Liver (tissue), 9 donors: ENCODE results near the gene DUS1L. TPM values are rescaled to one million over a fixed set of nuclear protein-coding genes. Genes with fewer than 3 reads are reported as not detected.

Experiments used
- DNase-seq: peaks from one replicate; pipeline ENCODE4 v3.0.0-alpha.2; 2017; ENCODE audit warnings: low spot score
- H3K27ac ChIP-seq, 2 donors: one replicate each; pipeline ENCODE4 v1.7.0; 2013; ENCODE audit warnings: inconsistent platforms in 2 of 2, low read length in 2 of 2, control low read depth in 1 of 2, low read depth in 1 of 2, mild to moderate bottlenecking in 1 of 2
- H3K27me3 ChIP-seq, 4 donors: one replicate each; pipeline versions ENCODE4 v1.6.1 to v1.7.0; 2013; ENCODE audit warnings: low read length in 3 of 4, inconsistent platforms in 1 of 4, mild to moderate bottlenecking in 1 of 4, moderate library complexity in 1 of 4; ENCODE audit not compliant: control insufficient read depth in 4 of 4, insufficient read depth in 4 of 4
- H3K36me3 ChIP-seq, 4 donors: one replicate each; pipeline versions ENCODE4 v1.6.1 to v1.7.0; 2013; ENCODE audit warnings: low read length in 3 of 4, mild to moderate bottlenecking in 3 of 4, low read depth in 1 of 4, moderate library complexity in 1 of 4; ENCODE audit not compliant: control insufficient read depth in 4 of 4, insufficient read depth in 3 of 4
- H3K4me1 ChIP-seq, 4 donors: one replicate each; pipeline versions ENCODE4 v1.6.1 to v1.7.0; 2013; ENCODE audit warnings: low read length in 3 of 4, mild to moderate bottlenecking in 3 of 4, moderate library complexity in 1 of 4; ENCODE audit not compliant: control insufficient read depth in 4 of 4, insufficient read depth in 4 of 4
- H3K4me3 ChIP-seq, 3 donors: one replicate each; pipeline versions ENCODE4 v1.6.1 to v1.7.0; 2013; ENCODE audit warnings: low read length in 3 of 3, control low read depth in 1 of 3, low read depth in 1 of 3, mild to moderate bottlenecking in 1 of 3
- H3K9ac ChIP-seq, 2 donors: one replicate each; pipeline ENCODE4 v1.7.0; 2013; ENCODE audit warnings: low read length in 2 of 2, mild to moderate bottlenecking in 2 of 2, moderate library complexity in 2 of 2, control low read depth in 1 of 2, low read depth in 1 of 2
- H3K9me3 ChIP-seq, 4 donors: one replicate each; pipeline versions ENCODE4 v1.6.1 to v1.7.0; 2013; ENCODE audit warnings: low read length in 3 of 4; ENCODE audit not compliant: control insufficient read depth in 4 of 4
- EGR1 ChIP-seq, 2 donors: IDR thresholded peaks; 2 replicates each; pipeline ENCODE4 v1.6.1; 2016 to 2018; ENCODE audit warnings: antibody characterized with exemption in 2 of 2, low read depth in 2 of 2
- FOXA1 ChIP-seq: IDR thresholded peaks from 2 replicates; pipeline ENCODE4 v1.6.1; 2016; ENCODE audit warnings: antibody characterized with exemption
- GABPA ChIP-seq, 2 donors: IDR thresholded peaks in 1 of 2; conservative IDR thresholded peaks in 1 of 2; 2 replicates each; pipeline ENCODE4 v1.6.1; 2016; ENCODE audit warnings: antibody characterized with exemption in 2 of 2, mild to moderate bottlenecking in 1 of 2, moderate library complexity in 1 of 2
- HNF4A ChIP-seq, 2 donors: conservative IDR thresholded peaks; 2 replicates each; pipeline ENCODE4 v1.6.1; 2016; ENCODE audit warnings: antibody characterized with exemption in 2 of 2, mild to moderate bottlenecking in 2 of 2
- HNF4G ChIP-seq: IDR thresholded peaks from 2 replicates; pipeline ENCODE4 v1.6.1; 2016; ENCODE audit warnings: antibody characterized with exemption
- NR2F2 ChIP-seq: IDR thresholded peaks from 2 replicates; pipeline ENCODE4 v1.6.1; 2016; ENCODE audit warnings: antibody characterized with exemption
- RXRA ChIP-seq, 2 donors: IDR thresholded peaks; 2 replicates each; pipeline ENCODE4 v1.6.1; 2017 to 2018; ENCODE audit warnings: antibody characterized with exemption in 2 of 2, mild to moderate bottlenecking in 1 of 2
- SP1 ChIP-seq: IDR thresholded peaks from 2 replicates; pipeline ENCODE4 v1.6.1; 2018; ENCODE audit warnings: antibody characterized with exemption, mild to moderate bottlenecking
- TAF1 ChIP-seq: conservative IDR thresholded peaks from 2 replicates; pipeline ENCODE4 v1.6.1; 2016; ENCODE audit warnings: antibody characterized with exemption, mild to moderate bottlenecking
- YY1 ChIP-seq: IDR thresholded peaks from 2 replicates; pipeline ENCODE4 v1.6.1; 2016; ENCODE audit warnings: antibody characterized with exemption, mild to moderate bottlenecking
- WGBS: extraction: QIAGEN DNeasy Blood & Tissue Kit; methylation state at CpG from one replicate; pipeline ENCODE4 v1.1.7; 2013; 5-methylcytosine and 5-hydroxymethylcytosine counted together
- polyA plus RNA-seq, 2 donors: library from polyadenylated mRNA; stranded (reverse) in 1 of 2; unstranded in 1 of 2; fragments of 200-250 nt in 1 of 2; fragments of >200 nt in 1 of 2; fragmentation: Nextera tagmentation in 1 of 2; extraction: Ambion mirVana in 1 of 2; gene quantifications; one replicate each; pipeline versions ENCODE4 v1.2.1 to v1.2.3, GENCODE V29; 2013 to 2015
- total RNA-seq, 2 donors: library from RNA; depleted of rRNA; stranded (reverse); fragments of >200 nt; gene quantifications; one replicate each; pipeline ENCODE4 v1.2.3, GENCODE V29; 2014
- TF ChIP-seq, protein P1 (sequence below): IDR thresholded peaks from 2 replicates; pipeline ENCODE4 v1.6.1; 2016; ENCODE audit warnings: antibody characterized with exemption
- TF ChIP-seq, protein P2 (sequence below): fragments of 150-350 bp; IDR thresholded peaks from 2 replicates; pipeline ENCODE4 v1.5.1; 2017; ENCODE audit warnings: improper control_type of control experiment, low read depth, low read length; ENCODE audit not compliant: missing input control
- TF ChIP-seq, protein P3 (sequence below): IDR thresholded peaks from 2 replicates; pipeline ENCODE4 v1.6.1; 2016; ENCODE audit warnings: antibody characterized with exemption
- TF ChIP-seq, protein P4 (sequence below): IDR thresholded peaks from 2 replicates; pipeline ENCODE4 v1.6.1; 2016; ENCODE audit warnings: antibody characterized with exemption
- donor health status: healthy.
- donor health status: healthy.
- donor health status: healthy.
- donor health status: healthy.
- donor health status: healthy.

Gene DUS1L
- total and polyA plus RNA-seq, 4 donors, result 40.6 to 74.7 (median 53.3) TPM

DNA sequence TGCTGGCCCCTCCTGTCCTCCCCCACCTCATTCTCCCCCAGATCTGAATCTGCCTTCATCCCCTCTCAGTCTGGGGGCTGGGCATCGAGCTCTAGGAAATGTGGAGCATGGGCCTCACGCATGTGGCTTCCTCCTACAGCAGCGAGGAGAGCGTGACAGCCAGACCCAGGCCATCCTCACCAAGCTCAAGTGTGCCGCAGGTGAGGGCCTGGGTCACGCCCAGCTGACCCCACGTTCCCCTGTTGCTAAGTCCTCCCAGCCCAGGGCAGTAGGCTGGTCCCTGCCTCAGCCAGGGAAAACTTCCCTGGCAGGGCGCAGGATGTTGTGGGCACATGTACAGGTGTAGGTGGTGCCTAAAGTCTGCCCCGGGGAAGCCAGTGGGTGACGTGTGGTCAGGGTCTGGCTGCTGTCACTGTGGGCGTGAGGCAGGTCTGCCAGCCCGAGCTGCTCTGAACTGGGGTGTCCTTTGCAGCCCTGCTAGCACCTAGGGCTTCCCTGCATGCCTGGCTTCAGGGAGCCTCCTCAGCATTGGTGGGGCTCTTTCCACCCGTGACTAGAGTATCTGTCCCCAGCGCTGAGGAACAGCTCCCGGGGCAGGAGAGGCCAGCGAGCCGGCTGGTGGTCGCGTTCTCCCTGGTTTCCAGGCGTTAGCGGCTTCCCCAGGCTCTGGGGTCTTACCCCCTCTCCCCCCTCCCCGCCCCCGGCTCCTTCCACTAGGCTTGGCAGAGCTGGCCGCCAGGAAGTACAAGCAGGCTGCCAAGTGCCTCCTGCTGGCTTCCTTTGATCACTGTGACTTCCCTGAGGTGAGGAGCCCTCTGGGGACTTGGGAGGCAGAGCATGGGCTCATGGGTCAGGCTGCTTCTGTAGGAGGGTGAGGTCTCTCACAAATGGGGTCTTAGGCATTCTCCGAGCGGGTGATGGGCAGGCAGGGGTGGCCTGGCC lies 10.3 kb downstream of the DUS1L start:
- Histone ChIP-seq H3K27me3 (no peaks in the 10 kb centered on the region), H3K4me1 (peaks cover 17 to 31% (median 22%) of the 10 kb centered on the region in 4 donors), H3K9me3 (no peaks in the 10 kb centered on the region), H3K27ac (no peak overlapping the region), H3K4me3 (no peak overlapping the region), H3K36me3 (peaks cover 4 to 52% (median 22%) of the 10 kb centered on the region in 4 donors), H3K9ac (no peak overlapping the region)
- DNase-seq, result no peak
- 88% methylated on average over 26 of the region's 26 CpGs for WGBS
- TF ChIP-seq TAF1 (no peak), RXRA (IDR thresholded peaks at IDR 0.05) (no peak), HNF4G (no peak), SP1 (no peak), YY1 (no peak), HNF4A (conservative IDR thresholded peaks at IDR 0.05) (no peak), EGR1 (IDR thresholded peaks at IDR 0.05; ENCODE audit: low read depth in 2 of 2) (no peak), NR2F2 (no peak)
- TF ChIP-seq, protein P1, sequence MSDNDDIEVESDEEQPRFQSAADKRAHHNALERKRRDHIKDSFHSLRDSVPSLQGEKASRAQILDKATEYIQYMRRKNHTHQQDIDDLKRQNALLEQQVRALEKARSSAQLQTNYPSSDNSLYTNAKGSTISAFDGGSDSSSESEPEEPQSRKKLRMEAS, result no peak
- TF ChIP-seq, protein P2, sequence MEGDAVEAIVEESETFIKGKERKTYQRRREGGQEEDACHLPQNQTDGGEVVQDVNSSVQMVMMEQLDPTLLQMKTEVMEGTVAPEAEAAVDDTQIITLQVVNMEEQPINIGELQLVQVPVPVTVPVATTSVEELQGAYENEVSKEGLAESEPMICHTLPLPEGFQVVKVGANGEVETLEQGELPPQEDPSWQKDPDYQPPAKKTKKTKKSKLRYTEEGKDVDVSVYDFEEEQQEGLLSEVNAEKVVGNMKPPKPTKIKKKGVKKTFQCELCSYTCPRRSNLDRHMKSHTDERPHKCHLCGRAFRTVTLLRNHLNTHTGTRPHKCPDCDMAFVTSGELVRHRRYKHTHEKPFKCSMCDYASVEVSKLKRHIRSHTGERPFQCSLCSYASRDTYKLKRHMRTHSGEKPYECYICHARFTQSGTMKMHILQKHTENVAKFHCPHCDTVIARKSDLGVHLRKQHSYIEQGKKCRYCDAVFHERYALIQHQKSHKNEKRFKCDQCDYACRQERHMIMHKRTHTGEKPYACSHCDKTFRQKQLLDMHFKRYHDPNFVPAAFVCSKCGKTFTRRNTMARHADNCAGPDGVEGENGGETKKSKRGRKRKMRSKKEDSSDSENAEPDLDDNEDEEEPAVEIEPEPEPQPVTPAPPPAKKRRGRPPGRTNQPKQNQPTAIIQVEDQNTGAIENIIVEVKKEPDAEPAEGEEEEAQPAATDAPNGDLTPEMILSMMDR, result no peak

DNA sequence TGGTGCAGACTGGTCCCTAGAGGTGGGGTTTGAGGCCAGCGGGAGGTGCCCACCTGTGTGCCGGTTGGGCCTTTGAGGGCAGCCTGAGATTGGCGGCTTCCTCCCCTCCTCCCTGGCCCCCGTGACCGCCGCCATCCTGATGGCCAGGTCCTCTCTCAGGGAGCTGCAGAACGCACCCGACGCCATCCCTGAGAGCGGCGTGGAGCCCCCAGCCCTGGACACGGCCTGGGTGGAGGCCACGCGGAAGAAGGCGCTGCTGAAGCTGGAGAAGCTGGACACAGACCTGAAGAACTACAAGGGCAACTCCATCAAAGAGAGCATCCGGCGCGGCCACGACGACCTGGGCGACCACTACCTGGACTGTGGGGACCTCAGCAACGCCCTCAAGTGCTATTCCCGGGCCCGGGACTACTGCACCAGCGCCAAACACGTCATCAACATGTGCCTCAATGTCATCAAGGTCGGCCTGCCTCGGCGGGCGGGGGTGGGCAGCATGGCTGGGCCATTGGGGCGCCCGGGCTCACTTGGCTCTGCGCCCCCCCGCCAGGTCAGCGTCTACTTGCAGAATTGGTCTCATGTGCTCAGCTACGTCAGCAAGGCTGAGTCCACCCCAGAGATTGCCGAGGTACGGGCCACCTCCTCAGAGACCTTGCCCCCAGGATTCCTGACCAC lies 11.1 kb downstream of the DUS1L start:
- H3K4me3 ChIP-seq, result no peak overlapping the region
- TF ChIP-seq, protein P3, sequence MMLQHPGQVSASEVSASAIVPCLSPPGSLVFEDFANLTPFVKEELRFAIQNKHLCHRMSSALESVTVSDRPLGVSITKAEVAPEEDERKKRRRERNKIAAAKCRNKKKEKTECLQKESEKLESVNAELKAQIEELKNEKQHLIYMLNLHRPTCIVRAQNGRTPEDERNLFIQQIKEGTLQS, result no peak
- TF ChIP-seq YY1 (no peak), HNF4G (no peak), TAF1 (no peak), GABPA (IDR thresholded peaks at IDR 0.05 in 1 of 2, conservative IDR thresholded peaks at IDR 0.05 in 1 of 2) (no peak), EGR1 (IDR thresholded peaks at IDR 0.05; ENCODE audit: low read depth in 2 of 2) (no peak)
- H3K9me3 ChIP-seq, result no peaks in the 10 kb centered on the region
- H3K4me1 ChIP-seq, result peaks cover 17 to 39% (median 30%) of the 10 kb centered on the region in 4 donors
- peaks cover 4 to 45% (median 19%) of the 10 kb centered on the region in 4 donors for H3K36me3 ChIP-seq
- H3K27ac ChIP-seq, result no peak overlapping the region
- 94% methylated on average over 38 of the region's 38 CpGs for WGBS
- H3K9ac ChIP-seq, result no peak overlapping the region
- no peak for DNase-seq
- no peaks in the 10 kb centered on the region for H3K27me3 ChIP-seq

DNA sequence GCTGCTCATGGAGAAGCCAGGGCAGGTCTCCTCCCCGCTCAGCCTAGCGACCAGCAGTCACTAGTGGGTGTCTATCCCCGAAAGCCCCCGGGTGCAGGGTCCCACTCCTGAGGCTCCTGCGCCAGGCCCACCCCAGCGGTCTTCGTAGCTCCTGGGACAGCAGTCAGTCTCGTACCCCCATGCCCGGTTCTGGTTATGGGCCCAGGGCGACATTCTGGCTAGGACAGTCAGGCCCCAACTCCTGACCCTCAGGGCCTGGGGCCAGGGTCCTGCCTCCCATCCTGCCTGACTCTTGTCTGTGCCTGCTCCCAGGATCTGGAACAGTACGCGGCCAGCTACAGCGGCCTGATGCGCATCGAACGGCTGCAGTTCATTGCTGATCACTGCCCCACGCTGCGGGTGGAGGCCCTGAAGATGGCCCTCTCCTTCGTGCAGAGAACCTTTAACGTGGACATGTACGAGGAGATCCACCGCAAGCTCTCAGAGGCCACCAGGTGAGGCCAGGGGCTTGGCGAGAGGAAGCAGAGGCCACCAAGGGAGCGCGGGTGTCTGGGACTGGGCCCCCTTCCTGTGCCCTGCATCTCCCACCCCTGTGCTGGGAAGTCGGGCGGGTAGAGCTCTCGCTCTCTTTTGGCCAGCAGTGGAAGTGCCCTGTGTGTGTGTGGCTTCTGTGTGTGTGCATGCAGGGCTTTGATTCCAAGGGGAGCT lies 11.9 kb downstream of the DUS1L start:
- DNase-seq, result no peak

More for the DNA sequence above, 11.9 kb downstream of the DUS1L start:
- Histone ChIP-seq H3K9ac (no peak overlapping the region), H3K36me3 (peaks cover 5 to 37% (median 19%) of the 10 kb centered on the region in 4 donors), H3K4me3 (no peak overlapping the region), H3K27me3 (no peaks in the 10 kb centered on the region), H3K4me1 (peaks cover 22 to 46% (median 38%) of the 10 kb centered on the region in 4 donors), H3K9me3 (no peaks in the 10 kb centered on the region), H3K27ac (no peak overlapping the region)
- 96% methylated on average over 28 of the region's 28 CpGs for WGBS
- TF ChIP-seq FOXA1, result no peak
- TF ChIP-seq, protein P4, sequence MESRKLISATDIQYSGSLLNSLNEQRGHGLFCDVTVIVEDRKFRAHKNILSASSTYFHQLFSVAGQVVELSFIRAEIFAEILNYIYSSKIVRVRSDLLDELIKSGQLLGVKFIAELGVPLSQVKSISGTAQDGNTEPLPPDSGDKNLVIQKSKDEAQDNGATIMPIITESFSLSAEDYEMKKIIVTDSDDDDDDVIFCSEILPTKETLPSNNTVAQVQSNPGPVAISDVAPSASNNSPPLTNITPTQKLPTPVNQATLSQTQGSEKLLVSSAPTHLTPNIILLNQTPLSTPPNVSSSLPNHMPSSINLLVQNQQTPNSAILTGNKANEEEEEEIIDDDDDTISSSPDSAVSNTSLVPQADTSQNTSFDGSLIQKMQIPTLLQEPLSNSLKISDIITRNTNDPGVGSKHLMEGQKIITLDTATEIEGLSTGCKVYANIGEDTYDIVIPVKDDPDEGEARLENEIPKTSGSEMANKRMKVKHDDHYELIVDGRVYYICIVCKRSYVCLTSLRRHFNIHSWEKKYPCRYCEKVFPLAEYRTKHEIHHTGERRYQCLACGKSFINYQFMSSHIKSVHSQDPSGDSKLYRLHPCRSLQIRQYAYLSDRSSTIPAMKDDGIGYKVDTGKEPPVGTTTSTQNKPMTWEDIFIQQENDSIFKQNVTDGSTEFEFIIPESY, result no peak
- no peak for TF ChIP-seq YY1
- TF ChIP-seq, protein P2, result no peak
- no peak for TF ChIP-seq NR2F2
